Body of pancreas (tissue), 4 donors: ENCODE data around the gene TXNRD2. TPM values are rescaled to one million over a fixed set of nuclear protein-coding genes. Genes with fewer than 3 reads are reported as not detected.

Source experiments
- ATAC-seq: fragments of 150-250 bp; one replicate; pipeline ENCODE4 v1.9.1; 2016
- DNase-seq, 4 donors: peaks; one replicate each; pipeline ENCODE4 v3.0.0-alpha.2; 2019
- H3K27ac ChIP-seq, 4 donors: fragments of 200-600 bp; sonication (generic); 1 replicate in 3 of 4; 2 replicates in 1 of 4; pipeline versions ENCODE4 v1.5.1 to v1.6.1; 2016 to 2019; ENCODE audit warnings: mild to moderate bottlenecking in 1 of 4, mixed read lengths in 1 of 4, moderate library complexity in 1 of 4
- H3K27me3 ChIP-seq, 2 donors: fragments of 200-600 bp; sonication (generic); one replicate each; pipeline ENCODE4 v1.6.0; 2016; ENCODE audit warnings: mild to moderate bottlenecking in 1 of 2
- H3K36me3 ChIP-seq, 2 donors: fragments of 200-600 bp; sonication (generic); replicated peaks in 1 of 2; 2 replicates each; pipeline ENCODE4 v1.5.1; 2016; ENCODE audit warnings: low read depth in 2 of 2; ENCODE audit not compliant: insufficient read depth in 1 of 2
- H3K4me1 ChIP-seq: fragments of 200-600 bp; sonication (generic); one replicate; pipeline ENCODE4 v1.6.0; 2016
- H3K4me3 ChIP-seq, 2 donors: fragments of 200-600 bp; sonication (generic); 1 replicate in 1 of 2; 2 replicates in 1 of 2; pipeline ENCODE4 v1.5.1; 2016 to 2019
- H3K9me3 ChIP-seq, 3 donors: fragments of 200-600 bp; sonication (generic); 1 replicate in 2 of 3; 2 replicates in 1 of 3; pipeline ENCODE4 v1.5.1; 2016
- POLR2A ChIP-seq, 3 donors: fragments of 450-650 bp; IDR thresholded peaks; one replicate each; pipeline ENCODE4 v1.6.1; 2016; ENCODE audit warnings: antibody characterized with exemption in 3 of 3, mild to moderate bottlenecking in 2 of 3
- WGBS, 2 donors: methylation state at CpG; one replicate each; pipeline ENCODE4 v1.1.5; 2017; 5-methylcytosine and 5-hydroxymethylcytosine counted together
- intact Hi-C: fragments of 100-400 bp; cut with DNase I; formaldehyde crosslinking; loops from one replicate; pipeline ENCODE4 v1.15.1; 2023
- total RNA-seq, 2 donors: library from RNA; depleted of rRNA; stranded (reverse); fragments of >200 nt; gene quantifications; one replicate each; pipeline ENCODE4 v1.1.0, GENCODE V29; 2016
- TF ChIP-seq, protein P1 (sequence below), 7 experiments: fragments of 450-650 bp in 4 of 7; fragments of 200-600 bp in 3 of 7; sonication (generic) in 3 of 7; IDR thresholded peaks; one replicate each; pipeline ENCODE4 v1.5.1; 2016 to 2019; ENCODE audit warnings: antibody characterized with exemption in 7 of 7

The TXNRD2 gene
- total RNA-seq: 10 to 100 TPM; 22.1 to 23.6 TPM

- 0 to 1% methylated on average over 12 to 60 of the region's 63 CpGs for WGBS, 2 donors
- TF ChIP-seq, protein P1, sequence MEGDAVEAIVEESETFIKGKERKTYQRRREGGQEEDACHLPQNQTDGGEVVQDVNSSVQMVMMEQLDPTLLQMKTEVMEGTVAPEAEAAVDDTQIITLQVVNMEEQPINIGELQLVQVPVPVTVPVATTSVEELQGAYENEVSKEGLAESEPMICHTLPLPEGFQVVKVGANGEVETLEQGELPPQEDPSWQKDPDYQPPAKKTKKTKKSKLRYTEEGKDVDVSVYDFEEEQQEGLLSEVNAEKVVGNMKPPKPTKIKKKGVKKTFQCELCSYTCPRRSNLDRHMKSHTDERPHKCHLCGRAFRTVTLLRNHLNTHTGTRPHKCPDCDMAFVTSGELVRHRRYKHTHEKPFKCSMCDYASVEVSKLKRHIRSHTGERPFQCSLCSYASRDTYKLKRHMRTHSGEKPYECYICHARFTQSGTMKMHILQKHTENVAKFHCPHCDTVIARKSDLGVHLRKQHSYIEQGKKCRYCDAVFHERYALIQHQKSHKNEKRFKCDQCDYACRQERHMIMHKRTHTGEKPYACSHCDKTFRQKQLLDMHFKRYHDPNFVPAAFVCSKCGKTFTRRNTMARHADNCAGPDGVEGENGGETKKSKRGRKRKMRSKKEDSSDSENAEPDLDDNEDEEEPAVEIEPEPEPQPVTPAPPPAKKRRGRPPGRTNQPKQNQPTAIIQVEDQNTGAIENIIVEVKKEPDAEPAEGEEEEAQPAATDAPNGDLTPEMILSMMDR (IDR thresholded peaks at IDR 0.05): no peak
- TF ChIP-seq POLR2A (IDR thresholded peaks at IDR 0.05): peak; percentile 51 to 81 (median 80)
- Histone ChIP-seq H3K27ac (peak within 1 kb of the TSS; percentile 85 to 94 (median 92)), H3K9me3 (no peaks in the 10 kb centered on the region), H3K27me3 (no peaks in the 10 kb centered on the region), H3K4me3 (peak within 1 kb of the TSS; percentile 48 to 67), H3K36me3 (no peaks in the 10 kb centered on the region), H3K4me1 (peaks cover 39% of the 10 kb centered on the region)
- intact Hi-C loops: no loop called here
- DNase-seq (peak; percentile 68 to 75 (median 74)), ATAC-seq (peak; percentile 84)
Measured at GRCh38 chr22:19941365-19942082, at the start of gene TXNRD2, which contains the start of gene COMT. Gene TXNRD2 (minus strand): TSS chr22:19941818. CDS start chr22:19941803, 15 bp downstream. Gene COMT (plus strand): TSS chr22:19941772. CDS start chr22:19962527, 20,755 bp downstream.

DNA sequence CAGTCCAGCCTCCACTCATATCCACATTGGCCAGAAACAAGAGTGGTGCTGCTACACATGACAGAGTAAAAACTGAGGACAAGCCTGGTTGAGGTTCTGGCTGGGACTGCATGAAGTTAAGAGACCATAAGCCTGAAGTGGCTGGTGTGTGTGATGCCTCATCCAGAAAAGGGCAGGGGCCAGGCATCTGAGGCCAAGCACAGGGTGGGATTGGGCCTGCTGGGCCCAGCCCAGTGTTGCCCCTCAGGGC, 49.7 kb upstream of the TXNRD2 start:
- Histone ChIP-seq H3K36me3 (no peaks in the 10 kb centered on the region), H3K4me3 (no peak overlapping the region), H3K4me1 (peaks cover 6% of the 10 kb centered on the region), H3K27ac (no peak overlapping the region), H3K9me3 (no peaks in the 10 kb centered on the region), H3K27me3 (no peaks in the 10 kb centered on the region)
- ATAC-seq (no peak), DNase-seq (no peak)
- intact Hi-C loops: no loop called here
- TF ChIP-seq POLR2A (IDR thresholded peaks at IDR 0.05): no peak
- TF ChIP-seq, protein P1 (IDR thresholded peaks at IDR 0.05): no peak

GRCh38 chr22:19990609-19991394, 49.2 kb upstream of the TXNRD2 start:
- 92 to 93% methylated on average over 13 to 14 of the region's 20 CpGs for WGBS, 2 donors
- Histone ChIP-seq H3K4me3 (no peak overlapping the region), H3K36me3 (no peaks in the 10 kb centered on the region), H3K27me3 (no peaks in the 10 kb centered on the region), H3K4me1 (peaks cover 11% of the 10 kb centered on the region), H3K9me3 (no peaks in the 10 kb centered on the region), H3K27ac (no peak overlapping the region)
- TF ChIP-seq, protein P1 (IDR thresholded peaks at IDR 0.05): no peak
- TF ChIP-seq POLR2A (IDR thresholded peaks at IDR 0.05): no peak
- intact Hi-C loops: no loop called here
- no peak for ATAC-seq
- DNase-seq: no peak

DNA sequence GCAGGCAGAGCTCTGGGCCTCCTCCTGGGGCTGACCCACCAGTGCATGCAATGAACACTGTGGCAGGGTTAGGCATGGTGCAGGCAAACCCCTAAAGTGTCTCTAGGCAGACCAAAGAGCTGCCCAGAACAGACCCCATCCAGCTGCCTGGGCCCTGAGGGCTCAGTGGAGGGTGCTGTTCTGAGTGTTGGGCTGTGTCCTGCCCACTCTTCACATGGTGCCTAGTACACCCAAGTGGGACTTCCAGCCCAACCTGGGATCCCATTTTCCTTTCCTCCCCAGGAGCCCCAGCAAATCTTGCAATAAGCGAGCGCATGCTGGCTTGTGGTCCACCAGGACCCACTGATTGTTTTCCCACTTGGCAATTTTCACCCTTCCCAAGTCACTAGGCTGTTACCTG, 48.6 kb upstream of the TXNRD2 start:
- Histone ChIP-seq H3K4me1 (peaks cover 17% of the 10 kb centered on the region), H3K27me3 (no peaks in the 10 kb centered on the region)
- WGBS, 2 donors: 50 to 100% methylated on average over 2 of the region's 2 CpGs

More for the DNA sequence above, 48.6 kb upstream of the TXNRD2 start:
- TF ChIP-seq POLR2A (IDR thresholded peaks at IDR 0.05): no peak
- TF ChIP-seq, protein P1 (IDR thresholded peaks at IDR 0.05): no peak
- no peaks in the 10 kb centered on the region for H3K36me3 ChIP-seq
- intact Hi-C loops: no loop called here
- no peak overlapping the region for H3K27ac ChIP-seq
- ATAC-seq (no peak), DNase-seq (no peak)
- no peaks in the 10 kb centered on the region for H3K9me3 ChIP-seq
- no peak overlapping the region for H3K4me3 ChIP-seq
